HepG2 (cell line): ENCODE results near the gene GTF2H1. TPM values are rescaled to one million over a fixed set of nuclear protein-coding genes. Genes with fewer than 3 reads are reported as not detected.

Experiments used
- AGO1 ChIP-seq: fragments of 200-400 bp; formaldehyde crosslinking; IDR thresholded peaks from 2 replicates; pipeline ENCODE4 v1.6.1; 2017; ENCODE audit warnings: mild to moderate bottlenecking, low read depth, low read length, moderate library complexity; ENCODE audit not compliant: poor library complexity, severe bottlenecking
- ELF3 ChIP-seq: IDR thresholded peaks from 2 replicates; pipeline ENCODE4 v1.6.1; 2016; ENCODE audit warnings: missing genetic modification reagents, missing compliant biosample characterization
- GABPA ChIP-seq, 2 experiments: IDR thresholded peaks; 2 replicates each; pipeline ENCODE4 v1.6.1; 2011 to 2016; ENCODE audit warnings: low read depth in 2 of 2, low read length in 1 of 2, missing biosample characterization in 1 of 2, missing genetic modification characterization in 1 of 2
- NCOA5 ChIP-seq: sonication (generic); formaldehyde crosslinking; IDR thresholded peaks from 2 replicates; pipeline ENCODE4 v1.4.0; 2020; ENCODE audit warnings: missing genetic modification reagents
- ONECUT2 ChIP-seq: sonication (generic); formaldehyde crosslinking; IDR thresholded peaks from 2 replicates; pipeline ENCODE4 v1.4.0; 2020; ENCODE audit warnings: missing genetic modification reagents
- PAWR ChIP-seq: sonication (generic); formaldehyde crosslinking; IDR thresholded peaks from 2 replicates; pipeline ENCODE4 v1.4.0; 2020; ENCODE audit warnings: missing genetic modification reagents, mild to moderate bottlenecking, borderline replicate concordance
- PHF21A ChIP-seq: sonication (generic); formaldehyde crosslinking; IDR thresholded peaks from 2 replicates; pipeline ENCODE4 v1.5.0; 2020; ENCODE audit warnings: mild to moderate bottlenecking, missing genetic modification reagents
- TFE3 ChIP-seq: IDR thresholded peaks from 2 replicates; pipeline ENCODE4 v1.6.1; 2016
- YEATS2 ChIP-seq: sonication (generic); formaldehyde crosslinking; IDR thresholded peaks from 2 replicates; pipeline ENCODE4 v1.4.0; 2020; ENCODE audit warnings: missing genetic modification reagents, borderline replicate concordance
- ZFP62 ChIP-seq: sonication (generic); formaldehyde crosslinking; IDR thresholded peaks from 2 replicates; pipeline ENCODE4 v1.4.0; 2020; ENCODE audit warnings: missing genetic modification reagents
- ZHX1 ChIP-seq: sonication (generic); formaldehyde crosslinking; IDR thresholded peaks from 2 replicates; pipeline ENCODE4 v1.8.1; 2022; ENCODE audit warnings: low read depth, mild to moderate bottlenecking, missing genetic modification reagents
- ZNF407 ChIP-seq: sonication (generic); formaldehyde crosslinking; IDR thresholded peaks from one replicate; pipeline ENCODE4 v1.5.1; 2020; ENCODE audit warnings: mild to moderate bottlenecking, missing genetic modification reagents; ENCODE audit errors: not compliant biosample characterization
- ZSCAN29 ChIP-seq: sonication (generic); formaldehyde crosslinking; conservative IDR thresholded peaks from 2 replicates; pipeline ENCODE4 v1.4.0; 2020; ENCODE audit warnings: mild to moderate bottlenecking, missing genetic modification reagents
- polyA plus RNA-seq, 8 experiments: library from polyadenylated mRNA; depleted of rRNA in 3 of 8; stranded (reverse) in 7 of 8; unstranded in 1 of 8; fragments of >200 nt; fragmentation: Illumina TruSeq in 4 of 8; extraction: Trizol in 4 of 8; gene quantifications; 2 replicates each; pipeline versions ENCODE4 v1.2.1 to v1.2.3, GENCODE V29; 2011 to 2016; ENCODE audit warnings: low read depth in 4 of 8, missing spikeins in 1 of 8, mixed read lengths in 1 of 8; ENCODE audit not compliant: insufficient read depth in 1 of 8
- total RNA-seq, 5 experiments: library from RNA; depleted of rRNA; stranded (reverse); fragments of >200 nt; fragmentation: Illumina TruSeq; extraction: Trizol; gene quantifications; 2 replicates each; pipeline ENCODE4 v1.2.3, GENCODE V29; 2016; ENCODE audit warnings: low read depth in 1 of 5
- TF ChIP-seq, protein P1 (sequence below): sonication (generic); formaldehyde crosslinking; IDR thresholded peaks from 2 replicates; pipeline ENCODE4 v1.5.0; 2020; ENCODE audit warnings: missing genetic modification reagents

GTF2H1 gene
- total and polyA plus RNA-seq, 2 of the 13 experiments (the other 11 are each of a cell fraction or from before 2014, with no cell fraction given) = 15.7 to 51.4 TPM

DNA sequence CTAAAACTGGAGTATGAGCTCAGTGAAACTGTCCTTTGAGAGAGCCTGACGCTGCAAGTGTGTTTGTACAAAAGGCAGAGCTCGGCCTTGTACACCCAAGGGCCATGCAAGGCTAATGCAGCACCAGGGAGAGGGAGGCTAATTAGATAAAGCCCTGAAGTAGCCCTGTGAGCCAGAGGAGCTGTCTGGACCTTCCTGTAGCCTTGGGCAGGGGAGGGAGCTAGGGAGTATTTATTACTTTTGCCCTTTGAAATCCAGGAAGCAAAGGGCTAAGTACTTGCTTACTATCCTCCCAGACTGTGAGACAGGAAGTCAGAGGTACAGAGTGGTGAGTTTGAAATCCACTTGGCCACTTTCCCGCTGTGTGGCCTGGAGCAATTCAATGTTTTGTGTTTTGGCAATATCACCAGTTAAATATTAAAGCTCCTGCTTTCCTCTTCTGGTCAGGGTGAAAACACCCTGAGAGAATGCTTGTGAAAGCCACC is 61.8 kb downstream of the GTF2H1 start (continued):
- TF ChIP-seq ZNF407 (no peak), ELF3 (CRISPR knock-in tag) (peak; percentile 95), YEATS2 (CRISPR knock-in tag) (no peak), ZHX1 (no peak), PHF21A (peak; percentile 64; the same call in 1 of the 2 replicates), ONECUT2 (CRISPR knock-in tag) (no peak), GABPA (IDR thresholded peaks at IDR 0.05; ENCODE audit: low read depth, low read length) (no peak), GABPA (CRISPR knock-in tag; IDR thresholded peaks at IDR 0.05; ENCODE audit: low read depth) (peak; percentile 80), PAWR (no peak), ZFP62 (CRISPR knock-in tag) (no peak), ZSCAN29 (CRISPR knock-in tag) (0 out of 2 replicates have a peak, but pooled peaks have one; percentile 53), AGO1 (no peak), TFE3 (CRISPR knock-in tag) (peak; percentile 18; the same call in 1 of the 2 replicates), NCOA5 (no peak)
- TF ChIP-seq, protein P1, sequence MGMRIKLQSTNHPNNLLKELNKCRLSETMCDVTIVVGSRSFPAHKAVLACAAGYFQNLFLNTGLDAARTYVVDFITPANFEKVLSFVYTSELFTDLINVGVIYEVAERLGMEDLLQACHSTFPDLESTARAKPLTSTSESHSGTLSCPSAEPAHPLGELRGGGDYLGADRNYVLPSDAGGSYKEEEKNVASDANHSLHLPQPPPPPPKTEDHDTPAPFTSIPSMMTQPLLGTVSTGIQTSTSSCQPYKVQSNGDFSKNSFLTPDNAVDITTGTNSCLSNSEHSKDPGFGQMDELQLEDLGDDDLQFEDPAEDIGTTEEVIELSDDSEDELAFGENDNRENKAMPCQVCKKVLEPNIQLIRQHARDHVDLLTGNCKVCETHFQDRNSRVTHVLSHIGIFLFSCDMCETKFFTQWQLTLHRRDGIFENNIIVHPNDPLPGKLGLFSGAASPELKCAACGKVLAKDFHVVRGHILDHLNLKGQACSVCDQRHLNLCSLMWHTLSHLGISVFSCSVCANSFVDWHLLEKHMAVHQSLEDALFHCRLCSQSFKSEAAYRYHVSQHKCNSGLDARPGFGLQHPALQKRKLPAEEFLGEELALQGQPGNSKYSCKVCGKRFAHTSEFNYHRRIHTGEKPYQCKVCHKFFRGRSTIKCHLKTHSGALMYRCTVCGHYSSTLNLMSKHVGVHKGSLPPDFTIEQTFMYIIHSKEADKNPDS (CRISPR knock-in tag) = peak; percentile 100
